Colon (tissue), 2 donors: Measurements from ENCODE around the gene RAI1.

Source experiments
- FAIRE-seq: peaks from 2 replicates; lab custom pipeline; 2012; peaks lifted over from hg19 to GRCh38; lab: Jason Lieb, UNC
- donor health status: control.
- donor health status: control.

The RAI1 gene

DNA sequence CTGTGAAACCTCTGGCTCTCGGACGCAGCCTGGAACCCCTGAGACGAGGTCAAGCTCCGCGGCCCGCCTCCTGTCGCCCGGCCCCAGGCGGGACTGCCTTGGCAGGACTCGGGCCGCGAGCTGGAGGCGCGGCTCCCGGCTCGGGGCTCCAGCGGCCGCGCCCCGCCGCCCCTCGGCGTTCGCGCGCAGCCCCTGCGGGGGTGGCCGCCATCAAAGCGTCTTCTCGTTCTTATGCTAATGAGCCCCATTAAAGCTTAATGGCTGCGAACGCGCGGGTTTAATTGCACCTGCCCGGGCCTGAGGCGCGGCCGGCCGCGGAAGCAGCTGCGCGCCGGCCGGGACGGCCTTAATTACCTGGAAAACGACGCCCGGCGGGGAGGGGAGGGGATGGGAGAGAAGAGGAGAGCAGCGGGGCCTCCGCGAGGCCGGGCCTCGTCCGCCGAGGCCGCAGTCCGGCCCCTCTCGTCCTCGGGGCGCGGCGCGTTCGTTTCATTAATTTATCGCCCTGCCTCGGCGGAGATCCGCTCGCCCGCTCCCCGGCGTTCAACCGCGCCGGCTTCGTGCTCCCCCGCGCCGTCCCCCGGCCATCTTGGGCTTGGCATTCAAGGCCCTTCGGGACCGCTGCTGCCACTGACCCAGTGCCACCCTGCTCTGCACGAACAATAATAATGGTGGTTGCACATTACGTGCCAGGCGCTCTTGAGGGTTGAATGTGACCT is 19.2 kb downstream of the RAI1 start:
- FAIRE-seq, result no peak

DNA sequence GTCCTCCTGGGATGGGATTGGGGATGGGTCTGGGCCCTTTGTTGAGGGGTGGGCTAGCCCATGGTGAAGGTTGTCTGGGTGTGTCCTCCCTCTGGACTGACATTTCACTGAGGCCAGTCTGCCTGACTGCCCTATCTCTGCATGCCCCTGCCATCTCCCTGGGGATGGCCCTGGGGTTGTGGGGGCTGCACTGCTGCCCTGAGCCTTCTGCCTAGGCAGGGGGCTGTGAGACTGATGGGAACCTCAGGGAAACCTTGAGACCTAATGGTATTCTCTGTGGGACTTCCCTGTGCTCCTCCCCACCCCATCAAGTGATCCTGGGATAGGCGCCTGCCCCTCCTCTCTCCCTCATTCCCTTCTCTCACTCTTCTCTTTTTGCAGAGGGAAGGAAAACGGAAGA is 19.9 kb downstream of the RAI1 start:
- no peak for FAIRE-seq

DNA sequence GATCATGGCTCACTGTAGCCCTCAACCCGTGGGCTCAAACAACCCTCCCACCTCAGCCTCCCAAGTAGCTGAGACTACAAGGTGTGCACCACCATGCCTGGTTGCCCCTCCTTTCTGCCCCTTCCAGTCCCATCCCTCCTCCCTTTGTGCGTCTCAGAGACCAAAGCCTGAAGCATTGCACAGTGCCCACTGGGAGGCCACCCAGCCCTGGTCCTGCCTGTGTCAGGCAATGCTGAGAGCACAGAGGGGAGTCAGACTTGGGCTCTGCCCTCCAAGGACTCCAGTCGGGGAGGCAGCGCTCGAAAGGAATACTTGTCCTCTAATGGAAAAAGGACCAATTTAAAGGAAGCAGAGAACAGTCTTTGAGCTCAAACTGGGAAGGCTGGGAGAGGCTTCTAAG is 20.4 kb downstream of the RAI1 start:
- no peak for FAIRE-seq

DNA sequence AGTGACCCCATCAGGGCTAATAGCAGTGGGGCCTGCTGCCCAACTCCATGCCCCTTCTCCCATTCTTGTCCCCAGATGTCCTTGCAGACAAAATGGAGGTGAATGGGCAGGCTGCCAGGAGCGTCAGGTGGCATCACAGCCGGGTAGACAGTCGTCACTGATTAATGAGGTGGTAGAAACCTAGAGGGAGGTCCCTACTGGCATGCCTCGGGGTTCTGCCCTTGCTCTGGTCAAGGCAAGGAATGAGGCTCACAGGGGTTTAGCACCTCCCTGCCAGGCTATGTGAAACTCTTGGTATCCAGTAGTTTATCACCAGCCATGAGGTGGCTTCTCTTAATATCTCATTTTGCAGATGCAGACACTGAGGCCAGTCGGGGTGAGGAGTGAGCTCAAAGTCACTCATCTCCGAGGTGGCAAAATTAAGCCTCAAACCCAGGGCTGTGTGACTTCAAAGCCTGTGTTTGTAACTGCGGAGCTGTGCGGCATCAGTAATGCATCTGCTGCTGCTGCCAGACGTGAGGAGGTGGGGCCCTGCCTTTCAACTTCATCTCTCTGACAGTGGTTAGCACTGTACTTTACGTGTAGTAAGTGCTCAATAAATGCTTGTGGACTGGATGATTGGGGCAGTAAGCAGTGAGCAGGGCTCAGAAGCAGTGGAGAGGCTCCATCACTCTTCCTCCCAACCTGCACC is 21.3 kb downstream of the RAI1 start:
- FAIRE-seq, result no peak

DNA sequence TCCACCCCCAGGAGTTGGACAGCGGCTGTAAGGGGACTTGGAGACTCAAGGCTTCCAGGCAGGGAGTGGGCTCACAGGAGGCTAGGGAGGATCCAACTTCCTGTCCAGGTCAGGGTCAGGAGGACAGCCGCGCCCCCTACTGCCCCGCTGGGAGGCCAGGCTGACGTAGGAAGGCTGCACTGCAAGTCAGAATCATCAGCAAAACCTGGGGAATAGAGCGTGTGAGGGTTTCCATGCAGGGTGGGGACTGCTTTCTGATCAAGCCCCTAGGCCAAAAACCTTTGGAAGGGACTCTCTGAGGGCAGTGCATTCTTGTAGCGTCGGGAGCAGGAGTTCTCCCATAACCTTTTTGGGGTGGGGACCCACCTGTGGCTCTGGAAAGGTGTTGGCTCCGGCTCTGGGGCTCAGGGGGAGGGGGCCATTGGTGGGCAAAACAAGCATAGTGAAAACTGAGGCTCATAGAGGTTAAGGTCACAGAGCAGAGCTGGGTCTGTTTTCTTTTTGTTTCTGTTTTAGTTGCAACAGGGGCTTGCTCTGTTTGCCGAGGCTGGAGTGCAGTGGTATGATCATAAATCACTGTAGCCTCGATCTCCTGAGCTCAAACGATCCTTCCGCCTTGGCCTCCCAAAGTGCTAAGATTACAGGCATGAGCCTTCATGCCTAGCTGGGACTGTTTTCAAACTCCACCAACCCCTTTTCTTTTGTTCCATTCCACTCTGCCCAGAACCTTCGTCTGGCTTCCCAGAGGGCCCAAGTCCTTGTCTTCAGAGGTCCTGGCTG is 22.1 kb downstream of the RAI1 start:
- FAIRE-seq, result no peak

DNA sequence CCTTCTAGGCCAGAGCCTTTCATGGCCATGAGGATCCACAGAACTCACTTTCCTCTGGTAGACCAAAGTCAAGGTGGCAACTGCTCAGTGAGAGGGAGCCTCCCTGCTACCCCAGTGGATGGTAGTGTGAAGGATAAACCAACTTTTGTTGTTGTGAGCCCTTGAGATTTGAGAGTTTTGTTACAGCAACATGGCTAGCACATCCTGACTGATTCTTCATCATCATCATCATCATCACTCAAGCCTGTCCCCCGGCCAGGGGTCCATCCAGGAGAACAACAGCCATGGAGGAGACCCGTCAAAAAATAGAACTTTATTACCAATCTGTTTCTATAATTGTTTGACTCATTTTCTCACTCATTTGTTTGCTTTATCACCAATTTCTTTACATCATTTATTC is 23.7 kb downstream of the RAI1 start:
- FAIRE-seq, result no peak

DNA sequence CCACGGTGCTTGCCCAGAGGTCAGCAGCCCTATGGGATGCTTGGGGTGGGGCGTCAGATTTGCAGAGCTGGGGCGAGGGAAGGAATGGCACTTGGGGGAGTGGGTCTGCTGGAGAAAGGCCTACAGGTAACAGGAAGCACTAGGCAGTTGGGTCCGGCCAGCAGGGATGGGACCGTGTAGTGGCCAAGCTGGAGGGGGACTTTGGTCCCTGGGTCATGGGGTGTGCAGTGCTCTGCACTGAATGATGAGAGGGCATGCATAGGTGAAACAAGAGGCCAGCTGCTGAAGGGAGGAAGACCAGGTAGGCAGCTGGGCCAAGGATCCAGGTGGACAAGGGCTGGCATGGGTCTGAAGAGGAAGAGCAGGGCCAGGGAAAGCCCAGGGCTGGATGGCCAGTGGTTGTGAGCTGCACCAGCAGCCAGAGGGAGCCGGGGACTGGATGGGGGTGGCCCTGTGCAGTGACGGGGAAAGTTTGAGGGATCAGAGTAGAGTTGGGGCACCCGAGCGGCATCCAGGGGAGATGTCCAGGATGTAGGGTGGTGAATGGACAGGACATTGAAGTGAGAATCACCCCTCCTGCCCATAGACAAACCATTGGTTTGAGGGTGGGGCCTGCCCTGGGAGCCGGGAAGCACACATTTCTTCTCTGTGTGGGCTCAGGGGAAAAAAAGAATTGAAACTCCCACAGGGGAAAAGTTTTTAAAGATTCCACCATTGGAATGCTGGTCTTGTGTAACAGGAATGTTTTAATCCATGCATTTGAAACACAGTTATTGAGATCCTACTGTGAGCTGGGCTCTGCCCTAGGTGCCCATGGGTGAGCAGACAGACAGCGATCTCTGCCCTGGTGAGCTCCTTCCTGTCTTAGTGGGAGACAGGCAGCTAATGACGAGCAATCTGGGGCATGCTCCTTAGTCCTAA is 25.1 kb downstream of the RAI1 start:
- no peak for FAIRE-seq

DNA sequence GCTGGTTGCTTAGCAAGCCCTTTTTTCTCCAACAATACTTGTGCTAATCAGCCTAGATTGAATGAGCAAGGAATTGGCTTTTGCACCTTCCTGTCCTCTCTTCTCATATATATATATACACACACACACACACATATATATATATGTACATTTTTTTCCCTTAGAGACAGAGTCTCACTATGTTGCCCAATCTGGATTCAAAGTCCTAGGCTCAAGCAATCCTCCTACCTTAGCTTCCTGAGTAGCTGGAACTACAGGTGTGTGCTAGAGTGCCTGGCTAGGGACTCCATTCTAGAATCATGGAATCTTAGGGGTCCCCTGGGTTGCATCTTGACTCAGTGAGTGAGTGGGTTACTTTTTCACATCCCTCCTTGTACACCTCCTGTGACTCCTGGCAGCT is 27.0 kb downstream of the RAI1 start:
- FAIRE-seq, result no peak

DNA sequence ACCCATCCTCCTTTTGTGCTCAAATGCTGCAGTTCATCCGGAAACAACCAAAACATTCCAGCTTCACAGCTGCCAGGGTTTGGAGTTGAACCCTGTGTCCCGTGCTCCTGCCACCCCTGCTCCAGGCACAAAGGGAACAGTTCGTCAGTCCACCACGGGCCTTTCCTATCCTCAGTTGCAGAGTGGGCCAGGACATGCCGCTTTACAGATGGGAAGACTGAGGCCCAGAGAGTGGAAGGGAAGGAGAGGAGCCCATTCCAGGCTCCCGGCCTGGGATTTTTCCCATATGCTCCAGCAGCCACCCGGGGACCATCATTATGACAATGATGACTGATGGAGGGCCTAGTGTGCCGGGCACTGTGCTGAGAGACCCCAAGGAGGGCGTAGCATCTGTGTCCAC is 27.6 kb downstream of the RAI1 start:
- no peak for FAIRE-seq

DNA sequence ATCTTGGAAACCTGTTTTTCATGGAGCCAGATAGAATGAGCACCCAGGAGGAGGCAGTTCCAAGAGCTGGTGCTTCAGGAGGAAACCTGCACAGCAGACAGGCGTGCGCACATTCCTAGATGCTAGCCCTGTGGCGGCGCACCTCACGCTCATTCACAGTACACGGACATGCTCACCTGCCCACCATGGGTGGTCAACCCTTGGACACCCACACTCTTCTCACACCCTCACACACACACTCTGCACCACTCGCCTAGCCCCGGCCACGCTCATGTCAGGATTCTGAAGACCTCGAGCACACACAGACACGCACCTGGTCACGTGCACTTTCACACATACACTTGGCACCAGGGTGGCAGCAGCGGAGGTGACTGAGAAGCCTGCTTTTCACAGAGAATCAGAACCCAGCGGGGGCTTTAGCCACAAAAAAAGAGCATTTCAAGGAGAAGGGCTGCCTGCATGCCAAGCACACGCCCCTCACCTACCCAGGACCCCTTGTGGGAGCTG is 28.6 kb downstream of the RAI1 start:
- no peak for FAIRE-seq

DNA sequence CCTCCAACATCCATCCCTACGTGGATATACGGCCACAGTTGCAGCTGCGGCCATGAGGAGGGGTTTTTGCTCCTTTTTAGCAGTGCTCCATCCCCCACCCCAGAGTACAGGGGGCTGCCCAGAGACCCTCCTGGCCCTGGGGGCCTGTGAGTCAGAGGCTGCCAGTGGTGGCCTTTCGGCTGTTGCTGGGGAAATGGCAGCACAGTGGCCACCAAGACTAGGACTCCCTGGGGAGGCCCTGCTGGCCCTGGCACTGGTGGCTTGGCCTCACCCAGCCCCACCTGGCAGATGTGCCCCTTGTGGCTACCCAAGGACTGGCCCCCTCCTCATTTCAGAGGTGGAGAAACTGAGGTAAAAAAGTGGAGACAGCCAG is 29.1 kb downstream of the RAI1 start:
- FAIRE-seq, result no peak

DNA sequence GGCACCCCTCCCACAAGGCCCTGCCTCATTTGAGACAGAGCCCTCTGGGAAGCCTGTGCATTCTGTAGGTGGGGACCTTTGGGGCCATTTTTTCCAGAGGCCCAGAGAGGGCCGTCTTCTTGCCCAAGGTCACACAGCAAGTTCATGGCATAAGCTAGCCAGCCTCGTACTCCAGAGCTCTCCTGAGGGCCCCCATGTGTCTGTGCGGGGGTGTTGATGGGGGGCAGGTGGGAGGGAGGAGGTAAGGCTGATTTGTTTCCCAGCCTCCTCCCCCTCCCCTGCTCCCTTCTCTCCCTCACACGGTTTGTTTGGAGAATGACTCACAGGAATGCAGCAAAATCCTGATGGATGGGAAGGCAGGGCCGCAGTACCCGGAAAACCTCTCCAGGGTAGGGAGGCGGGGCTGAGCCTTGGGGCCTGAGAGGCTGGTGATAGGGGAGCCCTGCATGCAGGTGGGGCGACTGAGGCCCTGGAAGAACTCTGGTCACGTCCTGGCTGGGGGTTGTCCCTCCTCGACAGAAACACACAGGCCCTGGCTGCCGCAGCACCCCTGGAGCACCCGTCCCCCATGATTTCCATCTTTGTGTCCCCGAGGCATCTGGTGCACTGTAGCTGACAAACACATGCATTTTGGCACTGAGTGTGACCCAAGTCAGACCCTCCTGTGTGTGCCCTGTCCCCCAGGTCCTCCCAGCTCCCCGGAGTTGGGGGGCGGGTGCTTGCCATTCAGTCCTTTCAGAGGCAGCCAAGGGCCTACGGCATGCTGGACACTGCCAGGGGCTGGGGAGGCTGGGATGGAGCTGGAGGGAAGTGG is 29.7 kb downstream of the RAI1 start:
- no peak for FAIRE-seq

DNA sequence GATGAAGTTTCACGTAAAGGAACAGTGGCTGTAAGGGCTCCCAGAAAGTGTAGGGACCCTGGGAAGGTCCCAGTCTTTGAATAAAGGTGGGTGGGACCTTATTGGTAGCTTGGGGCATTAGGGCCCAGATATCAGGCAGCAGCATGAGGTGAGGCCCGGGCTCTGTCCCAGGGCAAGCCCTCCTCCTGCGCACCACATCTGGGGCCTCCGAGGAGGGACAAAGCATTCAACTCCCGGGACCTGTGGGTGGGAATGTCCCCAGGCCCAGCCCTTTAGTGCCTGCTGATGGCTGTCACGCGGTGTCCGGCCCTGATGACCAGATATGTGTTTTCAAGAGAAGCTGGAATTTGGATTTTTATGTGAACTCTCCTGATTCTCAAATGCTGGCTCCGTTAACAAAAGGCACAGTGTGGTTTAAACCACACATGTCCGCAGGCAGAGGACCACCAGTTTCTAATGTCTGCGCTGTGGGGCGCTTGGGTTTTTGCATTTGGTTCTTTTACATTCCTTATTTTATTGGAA is 30.4 kb downstream of the RAI1 start:
- FAIRE-seq, result no peak

DNA sequence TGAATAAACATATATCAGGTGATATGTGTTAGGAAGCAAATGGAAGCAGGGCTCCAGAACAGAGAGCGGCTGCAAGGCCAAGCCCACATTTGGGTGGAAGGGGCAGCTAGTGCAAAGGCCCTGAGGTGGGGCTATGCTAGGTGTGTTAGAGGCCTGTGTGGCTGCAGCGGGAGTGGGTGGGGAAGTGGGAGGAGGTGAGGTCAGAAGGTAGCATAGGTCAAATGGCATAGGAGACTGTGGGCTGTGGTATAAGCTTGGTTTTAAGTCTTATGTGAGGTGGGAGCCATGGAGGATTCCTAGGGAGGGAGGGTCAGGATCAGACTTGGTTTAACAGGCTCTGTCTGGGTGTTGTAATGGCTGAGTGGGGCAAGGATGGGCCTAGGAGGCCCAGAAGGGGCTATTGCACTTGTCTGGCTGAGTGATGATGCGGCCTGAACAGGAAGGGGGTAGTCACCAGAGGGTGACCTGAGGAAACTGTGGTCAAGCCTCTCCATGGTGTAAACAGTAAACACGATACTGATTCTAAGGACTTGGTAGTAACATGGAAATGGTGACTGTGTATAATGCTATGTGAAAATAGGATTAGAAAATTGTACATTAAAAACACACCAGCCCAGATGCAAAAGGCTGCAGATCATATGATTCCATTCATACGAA is 31.1 kb downstream of the RAI1 start:
- FAIRE-seq, result no peak

DNA sequence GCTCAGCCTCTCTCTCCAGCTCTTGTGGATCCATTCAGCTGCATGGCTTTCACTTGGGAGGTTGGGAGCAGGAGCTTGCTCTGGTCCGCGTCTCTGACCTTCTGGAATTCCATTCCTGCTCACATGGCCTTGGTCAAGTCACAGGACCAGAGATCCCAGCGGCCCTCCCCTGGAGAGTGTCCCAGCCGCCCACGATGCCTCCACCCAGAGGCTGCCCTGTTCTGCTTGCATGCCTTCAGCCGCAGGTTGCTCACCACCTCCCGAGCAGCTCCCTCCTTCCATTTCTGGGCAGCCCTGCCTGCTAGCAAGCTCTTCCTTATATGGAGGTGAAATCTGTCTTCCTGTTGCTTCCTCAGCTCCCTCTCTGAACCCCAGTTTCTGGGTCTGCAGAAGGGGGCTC is 32.6 kb downstream of the RAI1 start:
- FAIRE-seq, result no peak

DNA sequence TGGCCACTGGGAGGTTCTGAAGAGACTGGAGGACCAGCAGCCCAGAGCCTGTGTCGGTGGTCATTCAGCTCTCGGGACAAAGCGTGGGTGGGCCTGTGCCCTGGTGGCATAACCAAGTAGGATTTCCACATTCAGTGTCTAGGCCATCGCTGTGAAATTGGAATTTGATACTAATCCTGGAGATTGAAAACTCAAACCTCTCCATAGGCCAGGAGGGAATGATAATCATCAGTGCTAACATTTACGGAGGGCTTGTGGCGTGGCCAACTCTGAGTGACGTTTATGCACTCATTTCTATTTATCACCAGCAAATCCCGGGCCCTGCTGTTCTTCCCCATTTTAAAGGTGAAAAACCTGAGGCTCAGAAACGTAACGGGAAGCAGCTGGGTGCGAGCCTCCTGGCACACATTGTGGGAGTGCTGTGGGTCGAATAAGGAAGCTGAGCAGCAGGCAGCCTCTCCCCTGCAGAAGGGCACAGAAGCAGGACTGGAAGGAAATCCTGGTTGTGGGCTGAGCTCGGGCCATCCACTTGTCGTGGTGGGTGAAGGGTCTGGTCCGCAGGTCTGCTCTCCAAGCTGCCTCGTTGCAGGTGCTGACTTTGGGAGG is 33.1 kb downstream of the RAI1 start:
- no peak for FAIRE-seq

DNA sequence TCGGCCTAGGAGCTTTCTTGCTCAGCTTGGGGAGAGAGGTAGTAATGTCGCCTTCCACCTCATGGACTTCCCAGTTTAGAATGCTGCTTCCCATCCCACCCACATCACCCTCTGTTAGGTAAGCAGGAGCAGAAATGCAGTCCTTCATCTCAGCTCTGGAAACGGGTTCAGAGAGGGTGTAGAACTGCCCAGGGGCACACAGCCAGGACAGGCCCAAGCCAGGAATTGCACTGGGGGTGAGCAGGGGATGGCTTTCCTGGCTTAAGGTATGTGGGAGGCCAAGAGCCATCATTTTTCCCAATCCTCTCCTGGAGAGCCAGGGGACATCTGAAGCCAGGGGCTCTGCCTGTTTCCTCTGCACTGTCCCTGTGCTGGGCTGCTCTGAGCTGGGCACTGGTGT is 33.6 kb downstream of the RAI1 start:
- FAIRE-seq, result no peak

DNA sequence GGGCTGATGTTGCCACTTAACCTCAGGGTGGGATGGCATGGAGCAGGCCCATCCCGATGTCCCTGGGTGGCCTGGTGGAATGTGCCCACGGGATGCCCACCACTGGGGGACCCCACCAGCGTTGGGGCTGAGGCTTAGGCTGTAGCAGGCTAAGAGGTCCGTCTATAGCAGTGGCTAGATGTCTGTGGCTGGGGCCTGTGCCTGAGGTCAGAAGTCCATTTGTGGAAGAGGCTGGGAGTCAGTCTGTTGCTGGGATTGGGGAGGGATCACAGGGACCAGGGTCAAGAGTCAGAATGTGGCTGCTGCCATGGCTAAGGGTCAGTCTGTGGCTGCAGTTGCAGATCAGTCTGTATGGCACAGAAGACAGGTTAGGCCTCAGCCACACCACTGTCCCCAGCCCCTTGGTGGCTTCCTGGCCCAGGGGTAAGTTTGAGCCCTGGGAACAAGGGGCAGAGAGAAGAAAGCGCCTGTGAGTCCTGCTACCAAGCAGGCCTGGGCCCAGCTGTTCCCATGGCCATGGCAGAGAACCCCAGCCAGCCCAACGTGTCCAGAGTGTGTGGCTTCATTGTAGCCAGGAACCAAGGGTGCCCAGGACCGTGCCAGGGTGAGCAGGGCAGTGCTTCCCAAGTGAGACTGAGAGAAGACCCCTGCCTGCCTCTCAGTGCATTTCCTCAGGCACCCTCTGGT is 35.7 kb downstream of the RAI1 start:
- FAIRE-seq, result no peak

DNA sequence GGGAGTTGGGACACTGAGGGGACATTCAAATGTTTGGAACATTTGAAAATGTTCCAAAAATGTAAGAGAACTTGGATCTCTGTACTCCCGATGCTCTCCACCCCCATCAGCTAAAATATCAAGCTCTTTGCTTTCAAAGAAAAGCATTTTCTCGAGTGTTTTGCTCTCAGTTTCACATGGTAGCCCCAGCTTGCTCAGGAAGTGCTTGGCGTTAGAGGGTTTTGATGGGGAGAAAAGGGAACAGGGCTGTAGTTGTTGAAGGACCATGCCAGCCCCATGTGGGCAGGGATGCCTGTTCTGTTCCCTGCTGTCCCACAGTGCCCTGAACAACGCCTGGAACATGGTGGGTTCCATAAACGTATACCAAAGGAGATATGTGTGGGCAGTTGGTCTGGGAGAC is 37.0 kb downstream of the RAI1 start:
- no peak for FAIRE-seq
